IPS DF 6.9 (cell line): Measurements from ENCODE around the gene SERPIND1.
"Not testable (repeated sequence)": the region's sequence is repeated elsewhere in the genome, so short reads cannot be mapped to it uniquely, and the experiment has no call there.

ENCODE experiments used
- DNase-seq: peaks from one replicate; pipeline ENCODE4 v3.0.0-alpha.2; 2013; ENCODE audit warnings: low read depth, low spot score
- H3K27ac ChIP-seq: one replicate; pipeline ENCODE4 v1.5.1; 2013; ENCODE audit warnings: low read length, control low read depth
- H3K27me3 ChIP-seq: 2 replicates; pipeline ENCODE4 v1.6.1; 2013; ENCODE audit warnings: mild to moderate bottlenecking, low read length; ENCODE audit not compliant: control insufficient read depth, insufficient read depth
- H3K36me3 ChIP-seq: 2 replicates; pipeline ENCODE4 v1.6.1; 2013; ENCODE audit warnings: low read length; ENCODE audit not compliant: control insufficient read depth, insufficient read depth
- H3K4me1 ChIP-seq: 2 replicates; pipeline ENCODE4 v1.6.1; 2013; ENCODE audit warnings: low read length; ENCODE audit not compliant: control insufficient read depth, insufficient read depth
- H3K4me3 ChIP-seq: 2 replicates; pipeline ENCODE4 v1.5.1; 2013; ENCODE audit warnings: mild to moderate bottlenecking, low read length
- H3K9me3 ChIP-seq: 2 replicates; pipeline ENCODE4 v1.6.1; 2013; ENCODE audit warnings: low read length, inconsistent platforms; ENCODE audit not compliant: control insufficient read depth, insufficient read depth
- whole genome bisulfite sequencing: extraction: QIAGEN DNeasy Blood & Tissue Kit; methylation state at CpG from one replicate; pipeline ENCODE4 v1.1.7; 2013; ENCODE audit warnings: mixed read lengths, missing lambda C conversion rate; ENCODE audit not compliant: insufficient read length, insufficient coverage; 5-methylcytosine and 5-hydroxymethylcytosine counted together

The SERPIND1 gene

DNA sequence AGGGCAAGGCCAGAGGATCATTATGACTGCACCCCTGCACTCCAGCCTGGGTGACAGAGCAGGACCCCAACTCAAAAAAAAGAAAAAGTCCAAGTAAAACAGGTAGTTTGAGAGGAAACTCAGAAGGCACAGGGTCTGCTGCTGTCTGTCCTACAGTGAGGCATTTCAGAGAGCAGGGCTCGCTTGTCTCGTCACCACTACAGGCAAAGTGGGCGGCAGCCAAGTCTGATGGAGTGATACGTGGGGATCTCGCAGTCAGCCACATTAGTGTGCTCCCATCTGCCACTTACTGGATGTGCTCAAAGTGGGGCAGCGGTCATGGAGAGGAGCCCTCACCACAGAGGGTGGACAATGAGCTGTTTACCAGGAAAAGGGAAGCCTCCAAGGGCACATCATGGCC is 42.6 kb downstream of the SERPIND1 start:
- no peak for DNase-seq
- Histone ChIP-seq H3K9me3 (no peaks in the 10 kb centered on the region; the same call in 1 of the 2 replicates), H3K27me3 (no peaks in the 10 kb centered on the region), H3K4me1 (no peaks in the 10 kb centered on the region), H3K36me3 (no peaks in the 10 kb centered on the region), H3K4me3 (no peak overlapping the region), H3K27ac (no peak overlapping the region)
- no CpG with 5 or more reads among the region's 6 CpGs for WGBS

- H3K9me3 ChIP-seq, result no peaks in the 10 kb centered on the region; the same call in 1 of the 2 replicates
- no peaks in the 10 kb centered on the region for H3K4me1 ChIP-seq
- H3K4me3 ChIP-seq, result no peak overlapping the region
- H3K27ac ChIP-seq, result no peak overlapping the region
- H3K27me3 ChIP-seq, result no peaks in the 10 kb centered on the region
- DNase-seq, result no peak
- H3K36me3 ChIP-seq, result no peaks in the 10 kb centered on the region
- no CpG with 5 or more reads among the region's 3 CpGs for WGBS
Observed at GRCh38 chr22:20818471-20818870, 44.6 kb downstream of the SERPIND1 start.

DNA sequence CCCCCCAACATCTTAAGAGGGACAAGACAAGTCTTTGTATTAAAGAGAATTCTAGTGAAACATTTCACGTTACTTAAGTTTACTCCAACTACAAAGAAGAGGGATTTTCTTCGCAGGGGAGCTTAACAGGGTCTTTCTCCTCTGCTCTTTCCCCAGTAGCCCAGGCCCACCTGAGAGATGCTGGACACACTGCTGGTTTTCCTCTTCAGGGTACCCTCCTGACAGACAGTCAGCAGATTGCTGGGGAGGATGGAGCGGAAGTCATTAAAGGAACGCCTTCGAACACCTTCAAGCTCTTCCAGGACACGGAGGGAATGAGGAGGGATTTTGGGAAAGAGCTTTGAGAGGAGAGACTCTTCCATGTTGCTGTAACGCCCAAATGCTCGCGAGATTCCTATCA is 45.6 kb downstream of the SERPIND1 start:
- Histone ChIP-seq H3K4me3 (no peak overlapping the region), H3K36me3 (no peaks in the 10 kb centered on the region), H3K27me3 (no peaks in the 10 kb centered on the region), H3K9me3 (no peaks in the 10 kb centered on the region; the same call in 1 of the 2 replicates), H3K4me1 (no peaks in the 10 kb centered on the region), H3K27ac (no peak overlapping the region)
- no peak for DNase-seq
- WGBS, result no CpG with 5 or more reads among the region's 9 CpGs

GRCh38 chr22:20821717-20822239 is 47.9 kb downstream of the SERPIND1 start:
- H3K27me3 ChIP-seq, DNase-seq, H3K27ac ChIP-seq, H3K9me3 ChIP-seq, H3K4me1 ChIP-seq, H3K4me3 ChIP-seq, H3K36me3 ChIP-seq: not testable (repeated sequence)
- no CpG with 5 or more reads among the region's 8 CpGs for WGBS

DNA sequence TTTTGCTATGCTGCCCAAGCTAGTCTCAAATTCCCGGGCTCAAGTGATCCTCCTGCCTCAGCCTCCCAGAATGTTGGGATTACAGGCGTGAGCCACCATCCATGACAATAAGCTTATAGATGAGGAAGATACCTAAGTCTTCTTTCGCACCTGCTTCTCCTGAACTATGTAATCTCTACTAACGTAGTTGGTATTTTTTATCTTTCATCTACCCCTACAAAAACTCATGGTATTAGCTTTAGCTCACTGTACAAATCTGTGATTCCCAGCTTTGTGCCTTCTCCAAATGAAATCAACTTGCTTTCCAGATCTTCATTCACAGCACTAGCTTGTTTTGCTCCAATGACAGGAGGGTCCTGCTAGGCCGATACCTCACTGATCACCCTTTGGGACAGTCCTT is 48.3 kb downstream of the SERPIND1 start:
- no peaks in the 10 kb centered on the region for H3K4me1 ChIP-seq
- WGBS, result no CpG with 5 or more reads among the region's 5 CpGs

DNA sequence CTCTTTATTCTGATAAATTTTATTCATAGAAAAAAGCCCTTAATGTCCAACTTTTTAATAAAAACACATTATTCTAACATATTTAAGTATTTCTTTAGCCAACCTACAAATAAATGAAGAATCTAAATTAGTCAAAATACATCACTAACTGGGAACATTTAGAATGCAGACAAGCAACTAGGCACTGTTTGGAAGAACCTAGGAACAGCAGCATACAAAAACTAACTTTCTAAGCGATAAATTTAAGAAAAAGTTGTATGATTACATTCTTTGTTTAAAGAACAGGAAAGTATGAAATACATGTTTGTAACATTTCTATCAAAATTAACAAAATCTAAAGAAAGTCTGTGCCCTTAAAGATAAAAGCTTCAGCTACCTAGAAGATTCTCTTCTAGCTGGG is 49.4 kb downstream of the SERPIND1 start:
- DNase-seq, result no peak
- Histone ChIP-seq H3K36me3 (no peaks in the 10 kb centered on the region), H3K4me3 (no peak overlapping the region), H3K4me1 (no peaks in the 10 kb centered on the region), H3K27ac (no peak overlapping the region), H3K9me3 (no peaks in the 10 kb centered on the region; the same call in 1 of the 2 replicates), H3K27me3 (no peaks in the 10 kb centered on the region)
- WGBS, result no CpG with 5 or more reads among the region's 1 CpG

More for the DNA sequence above, 48.3 kb downstream of the SERPIND1 start:
- no peak for DNase-seq
- no peaks in the 10 kb centered on the region for H3K27me3 ChIP-seq
- H3K36me3 ChIP-seq, result no peaks in the 10 kb centered on the region
- no peak overlapping the region for H3K4me3 ChIP-seq
- H3K27ac ChIP-seq, result no peak overlapping the region
- H3K9me3 ChIP-seq, result no peaks in the 10 kb centered on the region; the same call in 1 of the 2 replicates

- WGBS, result no CpG with 5 or more reads among the region's 4 CpGs
- H3K27me3 ChIP-seq, H3K27ac ChIP-seq, DNase-seq, H3K4me1 ChIP-seq, H3K36me3 ChIP-seq, H3K9me3 ChIP-seq, H3K4me3 ChIP-seq: not testable (repeated sequence)
Observed at GRCh38 chr22:20825216-20825615, 51.3 kb downstream of the SERPIND1 start.

DNA sequence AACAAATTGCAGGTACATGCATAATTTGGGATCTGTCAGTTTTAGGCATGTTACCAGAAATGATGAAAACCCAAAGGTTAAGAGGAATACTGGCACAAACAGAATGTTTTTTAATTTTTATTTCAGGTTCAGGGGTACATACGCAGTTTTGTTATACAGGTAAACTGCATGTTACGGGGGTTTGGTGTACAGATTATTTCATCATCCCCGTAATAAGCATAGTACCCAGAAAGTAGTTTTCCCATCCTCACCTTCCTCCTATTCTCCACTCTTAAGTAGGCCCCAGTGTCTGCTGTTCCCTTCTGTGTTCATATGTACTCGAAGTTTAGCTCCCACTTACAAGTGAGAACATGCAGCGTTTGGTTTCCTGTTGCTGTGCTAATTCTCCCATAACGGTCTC is 51.7 kb downstream of the SERPIND1 start:
- no peaks in the 10 kb centered on the region for H3K27me3 ChIP-seq
- no peaks in the 10 kb centered on the region for H3K9me3 ChIP-seq
- WGBS, result no CpG with 5 or more reads among the region's 6 CpGs
- H3K36me3 ChIP-seq, result no peaks in the 10 kb centered on the region
- no peak overlapping the region for H3K4me3 ChIP-seq
- no peaks in the 10 kb centered on the region for H3K4me1 ChIP-seq
- no peak overlapping the region for H3K27ac ChIP-seq
- DNase-seq, result no peak

GRCh38 chr22:20826373-20827152 is 52.6 kb downstream of the SERPIND1 start:
- not testable (repeated sequence) for H3K4me3 ChIP-seq, H3K9me3 ChIP-seq, H3K27ac ChIP-seq, DNase-seq, H3K4me1 ChIP-seq, H3K27me3 ChIP-seq, H3K36me3 ChIP-seq
- no CpG with 5 or more reads among the region's 5 CpGs for WGBS

GRCh38 chr22:20829491-20830134 is 55.7 kb downstream of the SERPIND1 start:
- Histone ChIP-seq H3K9me3 (no peaks in the 10 kb centered on the region), H3K27ac (no peak overlapping the region), H3K27me3 (no peaks in the 10 kb centered on the region), H3K4me1 (no peaks in the 10 kb centered on the region), H3K4me3 (no peak overlapping the region), H3K36me3 (peaks cover 4% of the 10 kb centered on the region; the same call in 1 of the 2 replicates)
- DNase-seq, result no peak
- no CpG with 5 or more reads among the region's 3 CpGs for WGBS
